GM12874 (cell line): Measurements from ENCODE around the gene RNF25.

Experiments used
- TF ChIP-seq, protein P1 (sequence below): IDR thresholded peaks from 2 replicates; pipeline ENCODE4 v1.5.1; 2011; ENCODE audit warnings: low read depth, mild to moderate bottlenecking, control low read depth, low read length, moderate library complexity; ENCODE audit not compliant: insufficient read depth

The RNF25 gene

DNA sequence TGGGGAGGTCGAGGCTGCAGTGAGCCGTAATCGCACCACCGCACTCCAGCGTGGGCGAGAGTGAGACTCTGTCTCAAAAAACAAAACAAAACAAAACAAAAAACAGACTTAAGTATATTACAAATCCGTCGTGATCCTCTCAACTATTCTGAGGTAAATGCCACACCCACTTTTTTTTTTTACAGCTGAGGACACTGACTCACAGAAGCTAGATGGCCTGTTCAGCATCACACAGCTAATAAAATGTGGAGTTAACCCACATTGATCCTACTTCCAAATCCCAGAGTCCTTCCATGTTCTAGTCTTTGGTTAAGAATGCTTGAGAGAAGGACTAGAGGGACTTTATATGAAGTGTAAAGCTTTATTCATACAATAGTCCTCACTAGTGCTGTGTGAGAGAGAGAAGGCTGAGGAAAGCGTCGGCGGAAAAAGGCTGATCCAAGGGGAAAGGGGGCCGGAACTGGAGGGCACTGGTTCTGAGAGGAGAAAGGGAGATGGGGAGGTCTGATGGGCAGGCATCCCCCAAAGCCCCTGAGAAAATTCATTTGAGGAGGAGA, 627 bp downstream of the RNF25 start:
- TF ChIP-seq, protein P1, sequence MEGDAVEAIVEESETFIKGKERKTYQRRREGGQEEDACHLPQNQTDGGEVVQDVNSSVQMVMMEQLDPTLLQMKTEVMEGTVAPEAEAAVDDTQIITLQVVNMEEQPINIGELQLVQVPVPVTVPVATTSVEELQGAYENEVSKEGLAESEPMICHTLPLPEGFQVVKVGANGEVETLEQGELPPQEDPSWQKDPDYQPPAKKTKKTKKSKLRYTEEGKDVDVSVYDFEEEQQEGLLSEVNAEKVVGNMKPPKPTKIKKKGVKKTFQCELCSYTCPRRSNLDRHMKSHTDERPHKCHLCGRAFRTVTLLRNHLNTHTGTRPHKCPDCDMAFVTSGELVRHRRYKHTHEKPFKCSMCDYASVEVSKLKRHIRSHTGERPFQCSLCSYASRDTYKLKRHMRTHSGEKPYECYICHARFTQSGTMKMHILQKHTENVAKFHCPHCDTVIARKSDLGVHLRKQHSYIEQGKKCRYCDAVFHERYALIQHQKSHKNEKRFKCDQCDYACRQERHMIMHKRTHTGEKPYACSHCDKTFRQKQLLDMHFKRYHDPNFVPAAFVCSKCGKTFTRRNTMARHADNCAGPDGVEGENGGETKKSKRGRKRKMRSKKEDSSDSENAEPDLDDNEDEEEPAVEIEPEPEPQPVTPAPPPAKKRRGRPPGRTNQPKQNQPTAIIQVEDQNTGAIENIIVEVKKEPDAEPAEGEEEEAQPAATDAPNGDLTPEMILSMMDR = no peak

DNA sequence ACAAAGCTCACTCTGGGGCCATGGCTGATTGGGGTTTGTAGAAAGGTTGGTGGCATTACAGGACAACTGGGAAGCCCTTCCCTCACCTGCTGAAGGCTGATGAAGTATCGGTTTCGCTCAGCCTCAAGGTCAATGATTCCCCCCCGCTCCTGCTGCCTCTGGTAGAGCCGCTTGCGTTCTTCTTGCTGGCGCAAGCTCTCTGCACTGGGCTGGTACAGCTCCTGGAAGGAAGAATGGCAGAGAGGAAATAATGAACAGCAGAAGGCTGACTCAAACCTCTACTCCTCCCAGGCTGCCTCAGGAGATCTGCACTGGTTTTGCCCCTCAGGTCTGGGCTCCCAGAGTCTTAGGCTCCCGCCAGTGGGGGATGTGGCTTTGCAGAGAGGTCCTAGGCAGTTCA, 7.1 kb downstream of the RNF25 start:
- TF ChIP-seq, protein P1 = no peak

DNA sequence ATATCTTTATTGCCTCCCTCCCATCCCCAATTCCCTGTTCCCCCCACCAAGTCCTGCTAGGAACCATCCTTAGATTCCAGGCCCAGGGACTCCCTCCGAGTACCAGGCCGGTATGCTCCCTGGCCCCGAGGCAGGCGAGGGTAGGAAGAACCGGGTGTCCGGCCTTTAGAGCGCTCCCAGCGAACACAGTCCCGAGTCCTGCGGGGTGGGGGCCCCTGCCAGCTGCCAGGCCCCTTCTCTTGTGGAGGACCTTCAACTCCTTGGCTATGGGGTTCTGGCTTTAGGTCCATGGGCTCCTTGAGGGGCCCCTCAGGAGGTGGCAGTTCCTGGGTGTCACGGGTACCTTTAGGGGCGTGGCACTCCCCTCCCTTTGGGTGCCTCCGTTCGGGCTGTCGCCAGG, 7.9 kb downstream of the RNF25 start:
- TF ChIP-seq, protein P1 = no peak

- TF ChIP-seq, protein P1 = no peak
Observed at GRCh38 chr2:218662827-218663226, 9.0 kb downstream of the RNF25 start.

DNA sequence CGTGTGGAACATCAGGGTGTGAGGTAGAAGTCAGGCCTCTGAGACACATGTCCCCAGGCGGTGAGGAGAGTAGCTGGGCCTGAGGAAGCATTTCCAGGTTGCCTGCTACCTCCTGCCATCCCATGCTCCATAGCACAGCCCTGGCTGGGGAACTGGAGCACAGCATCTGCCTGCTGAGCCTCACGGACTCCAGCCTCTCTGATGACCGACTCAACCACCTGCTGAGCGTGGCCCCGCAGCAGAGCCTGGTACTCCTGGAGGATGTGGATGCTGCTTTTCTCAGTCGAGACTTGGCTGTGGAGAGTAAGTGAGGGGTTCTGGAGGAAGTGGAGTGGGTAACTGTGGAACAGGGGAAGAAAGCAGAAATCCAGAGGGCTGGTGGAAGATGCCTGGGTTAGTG, 9.4 kb downstream of the RNF25 start:
- TF ChIP-seq, protein P1 = no peak

- TF ChIP-seq, protein P1 = no peak
Observed at GRCh38 chr2:218659988-218660358, 11.8 kb downstream of the RNF25 start.

DNA sequence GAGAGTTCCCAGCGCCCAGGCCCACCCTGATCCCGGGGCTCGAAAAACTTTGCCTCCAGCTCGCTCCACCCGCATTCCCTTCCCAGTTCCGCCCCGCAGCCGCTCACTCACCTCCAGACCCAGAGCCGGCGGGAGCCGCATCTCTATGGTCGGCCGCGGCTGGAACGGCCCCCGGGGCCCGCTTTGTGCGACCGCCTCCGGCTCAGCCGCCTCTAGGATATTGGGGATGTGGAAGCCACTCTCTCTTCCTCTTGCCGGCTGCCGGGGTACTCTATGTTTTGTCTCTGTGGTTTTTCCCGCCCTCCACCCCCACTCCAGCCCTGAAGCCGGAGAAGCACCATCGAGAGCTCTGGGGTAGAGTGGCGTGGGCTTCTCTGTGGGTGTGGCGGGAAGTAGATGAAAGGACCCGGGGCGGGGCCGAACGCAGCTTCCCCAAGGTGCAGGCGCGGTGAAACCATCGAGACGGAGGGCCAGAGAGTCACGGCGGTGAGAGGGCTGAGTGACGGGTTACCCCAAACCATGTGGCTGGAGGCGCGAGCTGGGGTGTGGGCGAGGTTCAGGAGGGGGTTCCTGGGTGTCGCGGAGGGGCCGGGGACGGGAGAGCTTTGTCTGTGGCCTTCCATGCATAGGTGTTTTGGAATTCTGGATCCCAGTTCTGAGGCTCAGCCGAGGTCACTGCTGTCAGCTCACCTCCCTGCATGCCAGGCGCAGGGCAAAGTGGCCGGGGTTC, 12.4 kb downstream of the RNF25 start, which contains the start of the genes BCS1L and ZNF142:
Gene BCS1L (plus strand): TSS at position 426 of the 730 bp plus-strand sequence. CDS start 1,305 bp downstream, outside the sequence.
Gene ZNF142 (minus strand): TSS at position 366 of the 730 bp plus-strand sequence. CDS start 3,194 bp downstream, outside the sequence.
- TF ChIP-seq, protein P1 = no peak
